SK-N-MC (cell line): Measurements from ENCODE around the gene NPR2.

Experiments used
- EZH2 ChIP-seq: fragments of 200-600 bp; sonication (generic); IDR thresholded peaks from one replicate; pipeline ENCODE4 v1.6.1; 2017; ENCODE audit warnings: antibody characterized with exemption
- POLR2AphosphoS5 ChIP-seq: IDR thresholded peaks from 2 replicates; pipeline ENCODE4 v1.6.1; 2012; ENCODE audit warnings: mild to moderate bottlenecking, low read depth, low read length, borderline replicate concordance

- TF ChIP-seq POLR2AphosphoS5 (no peak), EZH2 (no peak)
These were observed 38.3 kb downstream of the NPR2 start for GRCh38 chr9:35829764-35830096.
